Right lung (tissue), 5 donors: ENCODE data around the gene CRX. TPM values are rescaled to one million over a fixed set of nuclear protein-coding genes. Genes with fewer than 3 reads are reported as not detected.
"Not testable (repeated sequence)": the region's sequence is repeated elsewhere in the genome, so short reads cannot be mapped to it uniquely, and the experiment has no call there.

Experiments
- DNase-seq, 2 donors: peaks; one replicate each; pipeline ENCODE4 v3.0.0-alpha.2; 2013
- polyA plus RNA-seq, 5 donors: library from polyadenylated mRNA; unstranded; fragments of 120-200 nt; gene quantifications; one replicate each; pipeline versions ENCODE4 v1.2.1 to v1.2.3, GENCODE V29; 2013; ENCODE audit warnings: inconsistent platforms in 1 of 5, low replicate concordance in 1 of 5; ENCODE audit not compliant: insufficient read length in 5 of 5, insufficient read depth in 1 of 5

The CRX gene
- polyA plus RNA-seq, 5 donors: 0.04 to 0.16 (median 0.09) TPM; not detected in 1

GRCh38 chr19:47803148-47803547 is 18.6 kb upstream of the CRX start:
- not testable (repeated sequence) for DNase-seq

DNA sequence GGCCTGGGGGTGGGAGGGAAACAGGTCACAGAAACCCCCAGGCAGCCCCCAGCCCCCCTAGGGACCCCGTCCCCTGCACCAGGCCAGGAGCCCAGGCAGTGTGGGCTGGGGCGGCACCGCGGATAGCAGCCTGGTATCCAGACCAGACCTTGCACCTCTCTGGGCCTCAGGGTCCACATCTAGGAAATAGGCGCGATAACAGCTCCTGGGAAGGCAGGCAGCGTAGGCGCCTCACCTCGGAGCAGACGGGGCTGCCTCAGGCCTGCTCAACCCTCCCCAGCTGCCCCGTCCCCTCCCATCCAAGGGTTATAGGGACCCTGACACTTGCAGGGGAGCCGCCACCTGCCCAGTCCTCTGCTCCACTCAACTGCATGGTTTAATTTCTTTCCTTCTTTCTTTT is 18.1 kb upstream of the CRX start:
- not testable (repeated sequence) for DNase-seq

- not testable (repeated sequence) for DNase-seq
Observed at GRCh38 chr19:47804451-47804850, 17.3 kb upstream of the CRX start, which contains the start of gene TPRX1. TPRX1 (minus strand) TSS chr19:47804551; CDS start chr19:47804539, 12 bp downstream.

GRCh38 chr19:47805313-47805712 is 16.4 kb upstream of the CRX start:
- no peak for DNase-seq

DNA sequence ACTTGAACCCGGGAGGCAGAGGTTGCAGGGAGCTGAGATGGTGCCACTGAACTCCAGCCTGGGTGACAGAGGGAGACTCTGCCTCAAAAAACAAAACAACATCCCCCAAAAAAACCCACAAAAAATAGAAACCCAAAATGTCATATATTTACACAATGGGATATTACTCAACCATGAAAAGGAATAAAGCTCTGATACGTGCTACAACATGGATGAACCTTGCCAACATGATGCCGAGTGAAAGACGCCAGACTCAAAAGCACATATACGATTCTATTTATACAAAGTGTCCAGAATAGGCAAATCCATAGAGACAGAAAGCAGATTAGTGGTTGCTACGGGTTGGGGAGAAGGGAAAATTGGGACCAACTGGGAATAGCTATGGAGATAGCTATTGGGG is 15.3 kb upstream of the CRX start:
- no peak for DNase-seq

GRCh38 chr19:47813304-47813994 is 8.3 kb upstream of the CRX start:
- peak; percentile 25 to 42 for DNase-seq

- no peak for DNase-seq
Observed at GRCh38 chr19:47813995-47814328, 7.8 kb upstream of the CRX start.

- DNase-seq: not testable (repeated sequence)
Observed at GRCh38 chr19:47816270-47816669, 5.5 kb upstream of the CRX start.

DNA sequence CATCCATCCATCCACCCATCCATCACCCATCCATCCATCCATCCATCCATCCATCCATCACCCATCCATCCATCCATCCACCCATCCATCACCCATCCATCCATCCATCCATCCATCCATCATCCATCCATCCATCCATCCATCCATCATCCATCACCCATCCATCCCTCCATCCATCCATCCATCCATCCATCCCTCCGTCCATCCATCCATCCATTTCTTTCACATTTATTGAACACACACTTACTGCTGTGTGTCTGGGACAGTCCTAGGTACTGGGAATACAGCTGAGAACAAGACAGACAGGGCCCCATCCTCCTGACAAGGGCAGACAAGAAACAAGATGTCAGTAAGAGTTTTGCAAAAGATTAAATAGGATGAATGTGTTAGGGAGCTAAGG is 3.5 kb upstream of the CRX start:
- DNase-seq: not testable (repeated sequence)

- no peak for DNase-seq
Observed at GRCh38 chr19:47819858-47820257, 1.9 kb upstream of the CRX start.

DNA sequence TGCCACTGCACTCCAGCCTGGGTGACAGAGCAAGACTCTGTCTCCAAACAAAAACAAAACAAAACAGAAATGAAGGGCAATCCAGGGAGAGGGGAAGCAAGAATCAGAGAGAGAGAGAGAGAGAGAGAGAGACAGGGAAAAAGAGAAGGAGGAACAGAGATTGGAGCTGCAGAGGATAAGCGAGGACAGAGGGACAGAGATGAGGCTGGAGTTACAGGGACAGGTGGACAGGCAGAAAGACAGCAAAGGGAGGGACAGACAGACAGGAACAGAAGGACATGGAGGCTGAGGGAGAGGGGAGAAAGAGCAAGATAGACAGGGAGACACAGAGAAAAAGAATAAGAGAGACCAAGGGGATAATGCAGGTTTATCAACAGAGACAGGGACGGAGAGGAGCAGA is 1.3 kb upstream of the CRX start:
- DNase-seq: no peak

- no peak for DNase-seq
Observed at GRCh38 chr19:47824396-47824795, 2.7 kb downstream of the CRX start.

- no peak for DNase-seq
Observed at GRCh38 chr19:47826800-47827199, 5.1 kb downstream of the CRX start.

GRCh38 chr19:47832723-47833122 is 11.0 kb downstream of the CRX start:
- DNase-seq: no peak

GRCh38 chr19:47836038-47836437 is 14.3 kb downstream of the CRX start:
- no peak for DNase-seq

DNA sequence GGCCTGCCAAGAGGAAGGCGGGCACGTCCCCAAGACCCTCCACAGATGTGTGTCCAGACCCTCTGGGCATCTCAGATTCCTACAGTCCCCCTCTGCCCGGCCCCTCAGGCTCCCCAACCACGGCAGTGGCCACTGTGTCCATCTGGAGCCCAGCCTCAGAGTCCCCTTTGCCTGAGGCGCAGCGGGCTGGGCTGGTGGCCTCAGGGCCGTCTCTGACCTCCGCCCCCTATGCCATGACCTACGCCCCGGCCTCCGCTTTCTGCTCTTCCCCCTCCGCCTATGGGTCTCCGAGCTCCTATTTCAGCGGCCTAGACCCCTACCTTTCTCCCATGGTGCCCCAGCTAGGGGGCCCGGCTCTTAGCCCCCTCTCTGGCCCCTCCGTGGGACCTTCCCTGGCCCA is 17.7 kb downstream of the CRX start:
- DNase-seq: no peak

DNA sequence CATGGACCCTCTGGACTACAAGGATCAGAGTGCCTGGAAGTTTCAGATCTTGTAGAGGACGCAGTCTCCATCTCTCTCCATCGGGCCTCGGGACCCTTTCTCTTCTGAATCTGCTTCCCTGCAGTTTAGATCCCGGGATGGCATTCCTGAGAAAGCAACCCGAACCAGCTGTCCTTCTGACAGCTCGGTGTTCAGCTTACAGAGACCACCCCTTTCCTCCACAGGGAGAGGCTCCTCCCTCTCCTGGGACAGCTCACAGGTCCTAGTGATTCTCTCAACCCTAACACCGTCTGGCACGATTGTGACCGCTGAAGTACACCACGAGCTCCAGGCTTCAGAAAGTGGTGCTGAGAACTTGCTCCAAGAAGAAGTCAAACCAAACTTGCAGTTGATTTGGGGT is 18.2 kb downstream of the CRX start:
- no peak for DNase-seq

DNA sequence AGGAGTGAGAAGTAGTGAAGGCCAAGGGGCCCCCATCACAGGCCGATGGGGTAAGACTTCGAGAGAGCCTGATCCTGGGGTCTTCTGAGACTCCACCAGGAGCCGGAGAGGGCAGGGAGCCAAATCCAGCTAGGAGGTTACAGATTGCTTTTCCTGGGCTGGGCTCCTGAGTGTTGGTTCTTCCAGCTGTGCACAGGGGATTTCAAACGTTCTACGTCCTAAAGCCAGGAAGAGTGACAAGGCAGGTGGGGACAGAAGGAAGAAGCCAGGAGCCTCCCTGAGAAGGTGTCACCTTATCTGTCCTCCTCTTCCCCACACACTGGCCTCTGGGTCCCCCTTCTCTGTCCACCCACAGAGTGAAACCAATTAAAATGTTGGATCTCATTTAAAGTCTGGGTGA is 21.2 kb downstream of the CRX start:
- DNase-seq: no peak

DNA sequence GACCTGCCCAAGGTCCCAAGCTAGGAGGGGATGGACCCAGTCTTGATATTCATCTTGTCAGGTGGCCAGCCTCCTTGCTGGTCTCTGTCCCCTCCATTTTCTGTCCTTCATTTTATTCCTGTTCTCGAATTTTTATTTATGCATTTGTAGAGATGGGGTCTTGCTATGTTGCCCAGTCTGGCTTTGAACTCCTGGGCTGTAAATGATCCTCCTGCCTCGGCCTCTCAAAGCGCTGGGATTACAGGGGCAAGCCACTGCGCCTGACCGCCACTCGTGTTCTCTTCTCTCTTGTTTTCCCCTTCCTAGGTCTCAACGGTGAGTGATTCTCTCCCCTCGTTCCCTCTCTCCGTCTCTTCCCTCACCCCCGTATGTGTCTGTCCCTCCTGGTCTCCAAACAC is 26.7 kb downstream of the CRX start:
- DNase-seq: no peak

DNA sequence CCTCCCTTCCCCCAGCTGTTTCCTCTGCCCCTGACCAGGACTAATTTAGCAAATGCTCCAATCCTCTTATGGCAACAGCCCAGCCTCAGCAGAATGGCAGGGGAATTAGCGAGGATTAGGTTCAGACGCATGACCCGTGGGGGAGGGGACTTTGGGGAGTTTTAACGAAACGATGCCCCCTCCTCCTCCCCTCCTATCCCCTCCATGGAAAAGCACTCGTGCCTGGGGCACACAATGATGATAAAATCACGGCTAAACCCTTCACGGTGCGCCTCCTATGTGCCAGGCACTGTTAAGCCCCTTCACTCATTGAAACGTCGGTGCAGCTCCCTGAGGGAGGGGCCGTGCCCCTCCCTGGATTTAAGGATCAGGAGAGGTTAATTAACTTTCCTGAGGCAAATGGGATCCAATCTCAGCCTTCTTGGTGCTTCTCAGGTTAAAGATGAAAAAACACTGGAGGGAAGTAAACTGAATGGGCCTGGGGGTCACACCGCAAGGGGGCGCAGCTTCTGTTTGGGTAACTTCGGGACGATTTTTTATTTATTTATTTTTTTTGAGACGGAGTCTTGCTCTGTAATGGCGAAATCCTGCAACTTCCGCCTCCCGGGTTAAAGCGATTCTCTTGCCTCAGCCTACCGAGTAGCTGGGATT is 27.2 kb downstream of the CRX start:
- no peak for DNase-seq

GRCh38 chr19:47853003-47853402 is 31.3 kb downstream of the CRX start:
- no peak for DNase-seq

DNA sequence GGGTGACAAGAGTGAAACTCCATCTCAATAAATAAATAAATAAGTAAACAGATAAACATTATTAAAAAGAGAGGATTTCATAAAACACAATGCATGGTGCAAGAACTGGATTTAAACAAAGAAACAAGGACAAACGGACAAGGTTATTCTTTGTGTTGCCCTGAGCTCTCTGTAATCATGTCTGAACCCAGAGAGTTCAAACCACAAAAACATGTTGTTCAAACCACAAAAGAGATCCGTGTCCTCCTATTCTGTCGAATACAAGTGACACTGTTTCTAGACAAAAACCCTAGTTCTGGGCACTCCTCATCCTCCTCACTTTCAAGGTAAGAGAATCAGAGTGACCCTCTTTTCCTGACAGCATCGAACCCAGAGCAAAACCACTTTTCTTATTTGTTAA is 32.7 kb downstream of the CRX start:
- no peak for DNase-seq

DNA sequence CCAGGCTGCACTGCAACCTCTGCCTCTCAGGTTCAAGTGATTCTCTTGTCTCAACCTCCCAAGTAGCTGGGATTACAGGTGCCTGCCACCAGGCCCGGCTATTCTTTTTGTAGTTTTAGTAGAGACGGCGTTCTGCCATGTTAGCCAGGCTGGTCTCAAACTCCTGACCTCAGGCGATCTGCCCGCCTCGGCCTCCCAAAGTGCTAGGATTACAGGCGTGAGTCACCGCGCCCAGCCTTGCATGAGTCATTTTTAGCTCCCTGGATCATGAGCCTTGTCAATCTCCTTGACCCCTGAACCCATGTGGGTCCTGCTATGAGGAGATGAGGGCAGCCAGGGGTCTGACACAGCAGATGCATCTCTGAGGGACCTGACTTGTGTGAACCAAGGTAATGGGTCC is 36.5 kb downstream of the CRX start:
- DNase-seq: not testable (repeated sequence)
